ENCODE measurements around the gene FSD2. TPM values are rescaled to one million over a fixed set of nuclear protein-coding genes. Genes with fewer than 3 reads are reported as not detected.

The FSD2 gene
- total and polyA plus RNA-seq, 9 of the 15 experiments (the other 6 are each of a cell fraction or from before 2014, with no cell fraction given), result 0.01 to 0.06 TPM; not detected in 7

DNA sequence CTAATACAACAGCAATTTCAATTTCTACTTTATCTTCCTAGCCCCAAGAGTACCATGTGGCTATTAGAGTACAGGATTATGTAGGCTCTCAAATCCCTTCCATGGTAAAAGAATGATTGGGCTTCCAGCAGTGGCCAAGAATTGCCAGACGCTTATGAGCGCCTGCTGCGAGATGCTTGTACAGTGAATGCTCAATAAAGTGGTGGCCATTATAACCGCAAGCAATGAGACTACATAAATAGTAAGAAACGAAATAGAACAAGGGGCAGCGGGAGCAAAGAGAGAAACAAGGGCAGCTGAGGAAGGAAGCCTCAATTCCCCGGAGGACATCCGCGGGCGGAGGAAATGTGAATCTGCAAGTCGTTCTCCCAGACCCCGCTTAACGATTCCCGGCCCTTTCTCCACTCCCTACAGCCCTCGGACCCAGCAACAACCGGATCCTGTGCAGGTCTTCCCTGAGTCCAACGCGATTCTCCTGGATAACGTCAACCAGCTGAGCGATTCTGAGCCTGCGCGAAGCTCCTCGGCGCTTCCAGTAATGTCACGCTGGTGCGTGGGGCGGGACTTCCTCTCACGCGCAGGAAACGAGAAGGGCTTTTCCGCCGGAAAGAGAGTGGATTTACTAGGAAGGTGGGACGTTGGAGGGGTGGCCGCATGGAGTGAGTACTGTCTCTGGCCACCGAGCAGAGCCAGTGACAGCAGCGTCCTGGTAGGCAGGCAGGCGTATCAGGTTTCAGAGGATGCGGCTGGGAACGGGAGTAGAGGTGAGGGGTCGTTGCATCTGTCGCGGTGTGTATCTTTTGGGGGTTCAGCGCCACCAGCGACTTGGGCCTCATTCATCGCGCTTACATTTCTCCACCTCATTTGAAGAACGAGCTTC is 55.7 kb downstream of the FSD2 start (continued):
- TF ChIP-seq SAFB (IDR thresholded peaks at IDR 0.05; ENCODE audit: borderline replicate concordance, low read depth, low read length) (peak; percentile 59; the same call in 1 of the 2 replicates), ATF7 (IDR thresholded peaks at IDR 0.05) (peak; percentile 88), NELFE (IDR thresholded peaks at IDR 0.05; ENCODE audit: insufficient read depth, insufficient read length) (no peak), BRF1 (IDR thresholded peaks at IDR 0.05; ENCODE audit: borderline replicate concordance, extremely low read depth, insufficient read length) (no peak), L3MBTL2 (IDR thresholded peaks at IDR 0.05) (peak; percentile 64; the same call in 1 of the 2 replicates), ZEB2 (IDR thresholded peaks at IDR 0.05) (no peak), JUNB (CRISPR knock-in tag; conservative IDR thresholded peaks at IDR 0.05) (no peak), SMC3 (conservative IDR thresholded peaks at IDR 0.05; ENCODE audit: insufficient read depth, low read depth, low read length) (no peak), TCF7L2 (IDR thresholded peaks at IDR 0.05; ENCODE audit: low read depth, low read length) (no peak), ZNF253 (CRISPR knock-in tag; conservative IDR thresholded peaks at IDR 0.05) (no peak), FOXK2 (conservative IDR thresholded peaks at IDR 0.05 in 1 of 2, IDR thresholded peaks at IDR 0.05 in 1 of 2; ENCODE audit: low read depth in 2 of 2) (peak; percentile 64 to 81; a peak in 3 of 4 replicates), KAT2B (IDR thresholded peaks at IDR 0.05; ENCODE audit: low read depth, low read length) (no peak), HNRNPLL (IDR thresholded peaks at IDR 0.05; ENCODE audit: low read depth, low read length, poor library complexity, severe bottlenecking) (peak; percentile 81), ETS2 (tag; IDR thresholded peaks at IDR 0.05; ENCODE audit: borderline replicate concordance, poor library complexity, severe bottlenecking) (no peak), FOXP1 (CRISPR knock-in tag; IDR thresholded peaks at IDR 0.05) (no peak), ZNF717 (CRISPR knock-in tag; IDR thresholded peaks at IDR 0.05) (no peak), CTCFL (IDR thresholded peaks at IDR 0.05; ENCODE audit: borderline replicate concordance, insufficient read depth, low read depth, low read length, poor library complexity, severe bottlenecking) (no peak), COPS2 (conservative IDR thresholded peaks at IDR 0.05) (no peak), SNAPC5 (CRISPR knock-in tag; IDR thresholded peaks at IDR 0.05) (no peak), E2F1 (CRISPR knock-in tag; IDR thresholded peaks at IDR 0.05) (peak; percentile 53; the same call in 1 of the 2 replicates), RBM39 (optimal IDR thresholded peaks at IDR 0.05; ENCODE audit: low read depth, low read length) (no peak), BACH1 (tag; IDR thresholded peaks at IDR 0.05) (peak; percentile 51; the same call in 1 of the 2 replicates)
- TF ChIP-seq, protein P1, sequence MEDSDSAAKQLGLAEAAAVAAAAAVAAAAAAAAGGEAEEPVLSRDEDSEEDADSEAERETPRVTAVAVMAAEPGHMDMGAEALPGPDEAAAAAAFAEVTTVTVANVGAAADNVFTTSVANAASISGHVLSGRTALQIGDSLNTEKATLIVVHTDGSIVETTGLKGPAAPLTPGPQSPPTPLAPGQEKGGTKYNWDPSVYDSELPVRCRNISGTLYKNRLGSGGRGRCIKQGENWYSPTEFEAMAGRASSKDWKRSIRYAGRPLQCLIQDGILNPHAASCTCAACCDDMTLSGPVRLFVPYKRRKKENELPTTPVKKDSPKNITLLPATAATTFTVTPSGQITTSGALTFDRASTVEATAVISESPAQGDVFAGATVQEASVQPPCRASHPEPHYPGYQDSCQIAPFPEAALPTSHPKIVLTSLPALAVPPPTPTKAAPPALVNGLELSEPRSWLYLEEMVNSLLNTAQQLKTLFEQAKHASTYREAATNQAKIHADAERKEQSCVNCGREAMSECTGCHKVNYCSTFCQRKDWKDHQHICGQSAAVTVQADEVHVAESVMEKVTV (CRISPR knock-in tag; IDR thresholded peaks at IDR 0.05), result no peak
